Measurements from ENCODE around the gene RCAN1. TPM values are rescaled to one million over a fixed set of nuclear protein-coding genes. Genes with fewer than 3 reads are reported as not detected.

RCAN1 gene
- total and polyA plus RNA-seq, 2 of the 13 experiments (the other 11 are each of a cell fraction or from before 2014, with no cell fraction given): 9.4 to 34.1 TPM

- peak; percentile 51; the same call in 1 of the 2 replicates for TF ChIP-seq ZBTB26 (CRISPR knock-in tag; IDR thresholded peaks at IDR 0.05; ENCODE audit: borderline replicate concordance)
- TF ChIP-seq ZNF768 (CRISPR knock-in tag; IDR thresholded peaks at IDR 0.05): peak; percentile 35; the same call in 1 of the 2 replicates
- TF ChIP-seq ZNF30 (CRISPR knock-in tag; IDR thresholded peaks at IDR 0.05): no peak
- TF ChIP-seq, protein P1, sequence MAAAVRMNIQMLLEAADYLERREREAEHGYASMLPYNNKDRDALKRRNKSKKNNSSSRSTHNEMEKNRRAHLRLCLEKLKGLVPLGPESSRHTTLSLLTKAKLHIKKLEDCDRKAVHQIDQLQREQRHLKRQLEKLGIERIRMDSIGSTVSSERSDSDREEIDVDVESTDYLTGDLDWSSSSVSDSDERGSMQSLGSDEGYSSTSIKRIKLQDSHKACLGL (CRISPR knock-in tag; IDR thresholded peaks at IDR 0.05): no peak
- no peak for TF ChIP-seq ZNF567 (CRISPR knock-in tag; IDR thresholded peaks at IDR 0.05; ENCODE audit: borderline replicate concordance)
- TF ChIP-seq HOXA3 (CRISPR knock-in tag; IDR thresholded peaks at IDR 0.05): 0 out of 2 replicates have a peak, but pooled peaks have one; percentile 27
- no peak for TF ChIP-seq ZBTB20 (CRISPR knock-in tag; IDR thresholded peaks at IDR 0.05; ENCODE audit: borderline replicate concordance, low read depth)
- TF ChIP-seq SOX13 (IDR thresholded peaks at IDR 0.05): no peak
- TF ChIP-seq SOX13 (CRISPR knock-in tag; conservative IDR thresholded peaks at IDR 0.05 in 1 of 2, IDR thresholded peaks at IDR 0.05 in 1 of 2): peak in 1 of 2 experiments; percentile 18; a peak in 1 of 4 replicates
- peak; percentile 39; the same call in 1 of the 2 replicates for TF ChIP-seq SAP130 (CRISPR knock-in tag; IDR thresholded peaks at IDR 0.05; ENCODE audit: low read depth)
- TF ChIP-seq, protein P2, sequence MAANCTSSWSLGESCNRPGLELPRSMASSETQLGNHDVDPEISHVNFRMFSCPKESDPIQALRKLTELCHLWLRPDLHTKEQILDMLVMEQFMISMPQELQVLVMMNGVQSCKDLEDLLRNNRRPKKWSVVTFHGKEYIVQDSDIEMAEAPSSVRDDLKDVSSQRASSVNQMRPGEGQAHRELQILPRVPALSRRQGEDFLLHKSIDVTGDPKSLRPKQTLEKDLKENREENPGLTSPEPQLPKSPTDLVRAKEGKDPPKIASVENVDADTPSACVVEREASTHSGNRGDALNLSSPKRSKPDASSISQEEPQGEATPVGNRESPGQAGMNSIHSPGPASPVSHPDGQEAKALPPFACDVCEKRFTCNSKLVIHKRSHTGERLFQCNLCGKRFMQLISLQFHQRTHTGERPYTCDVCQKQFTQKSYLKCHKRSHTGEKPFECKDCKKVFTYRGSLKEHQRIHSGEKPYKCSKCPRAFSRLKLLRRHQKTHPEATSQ (CRISPR knock-in tag; IDR thresholded peaks at IDR 0.05; ENCODE audit: borderline replicate concordance): 0 out of 2 replicates have a peak, but pooled peaks have one; percentile 31
- TF ChIP-seq ZNF317 (CRISPR knock-in tag; IDR thresholded peaks at IDR 0.05): no peak
- TF ChIP-seq, protein P3, sequence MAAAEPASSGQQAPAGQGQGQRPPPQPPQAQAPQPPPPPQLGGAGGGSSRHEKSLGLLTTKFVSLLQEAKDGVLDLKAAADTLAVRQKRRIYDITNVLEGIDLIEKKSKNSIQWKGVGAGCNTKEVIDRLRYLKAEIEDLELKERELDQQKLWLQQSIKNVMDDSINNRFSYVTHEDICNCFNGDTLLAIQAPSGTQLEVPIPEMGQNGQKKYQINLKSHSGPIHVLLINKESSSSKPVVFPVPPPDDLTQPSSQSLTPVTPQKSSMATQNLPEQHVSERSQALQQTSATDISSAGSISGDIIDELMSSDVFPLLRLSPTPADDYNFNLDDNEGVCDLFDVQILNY (CRISPR knock-in tag; conservative IDR thresholded peaks at IDR 0.05): no peak
- no peak for TF ChIP-seq MEF2D (CRISPR knock-in tag; IDR thresholded peaks at IDR 0.05)
- TF ChIP-seq MIXL1 (CRISPR knock-in tag; IDR thresholded peaks at IDR 0.05): 0 out of 2 replicates have a peak, but pooled peaks have one; percentile 28
- TF ChIP-seq ZNF746 (CRISPR knock-in tag; IDR thresholded peaks at IDR 0.05): no peak
- no peak for TF ChIP-seq ZNF713 (CRISPR knock-in tag; IDR thresholded peaks at IDR 0.05)
- TF ChIP-seq MATR3 (CRISPR knock-in tag; IDR thresholded peaks at IDR 0.05): no peak
- TF ChIP-seq FOXA3 (CRISPR knock-in tag; IDR thresholded peaks at IDR 0.05): 0 out of 2 replicates have a peak, but pooled peaks have one; percentile 20
- TF ChIP-seq DZIP1 (CRISPR knock-in tag; IDR thresholded peaks at IDR 0.05): no peak
- TF ChIP-seq TEAD3 (CRISPR knock-in tag; optimal IDR thresholded peaks at IDR 0.05; ENCODE audit: borderline replicate concordance): peak; percentile 48
- TF ChIP-seq ZSCAN21 (CRISPR knock-in tag; IDR thresholded peaks at IDR 0.05; ENCODE audit: borderline replicate concordance): 0 out of 2 replicates have a peak, but pooled peaks have one; percentile 24
Measured at GRCh38 chr21:34510148-34511142, 104.5 kb downstream of the RCAN1 start (continued).

Data from HepG2 (cell line).